Naive thymus-derived CD4-positive, alpha-beta T cell (primary cell): ENCODE measurements around the gene NAA25. TPM values are rescaled to one million over a fixed set of nuclear protein-coding genes. Genes with fewer than 3 reads are reported as not detected.

ENCODE experiments used
- ATAC-seq: fragments of 150-1000 bp; cut with Tn5 transposase; 2 replicates; pipeline ENCODE4 v1.10.0; 2021; ENCODE audit warnings: mild to moderate bottlenecking, moderate library complexity
- CTCF ChIA-PET: fragments of 350-600 bp; sonication (Branson Sonifier 250); formaldehyde crosslinking; loops from one replicate; lab custom pipeline; 2021; ENCODE audit warnings: antibody characterized with exemption; lab: Charles Lee
- POLR2A ChIA-PET: fragments of 350-600 bp; sonication (Branson Sonifier 250); formaldehyde crosslinking; loops from one replicate; lab custom pipeline; 2021; ENCODE audit warnings: antibody characterized with exemption, inconsistent platforms; lab: Charles Lee
- DNase-seq, 9 donors: peaks; one replicate each; pipeline versions ENCODE4 v3.0.0 to v3.0.0-alpha.2; 2020 to 2022; ENCODE audit warnings: mixed read lengths in 1 of 9
- H3K27ac ChIP-seq: one replicate; pipeline ENCODE4 v1.7.0; 2013; ENCODE audit warnings: mild to moderate bottlenecking, low read depth, low read length, moderate library complexity
- H3K27me3 ChIP-seq, 2 donors: one replicate each; pipeline ENCODE4 v1.7.0; 2013; ENCODE audit warnings: low read length in 2 of 2, mild to moderate bottlenecking in 2 of 2, moderate library complexity in 2 of 2; ENCODE audit not compliant: control insufficient read depth in 2 of 2, insufficient read depth in 2 of 2
- H3K36me3 ChIP-seq, 3 experiments: 1 replicate in 2 of 3; 2 replicates in 1 of 3; pipeline ENCODE4 v1.7.0; 2013; ENCODE audit warnings: low read length in 3 of 3, mild to moderate bottlenecking in 3 of 3, moderate library complexity in 1 of 3; ENCODE audit not compliant: insufficient read depth in 3 of 3, control insufficient read depth in 2 of 3
- H3K4me1 ChIP-seq, 2 donors: one replicate each; pipeline ENCODE4 v1.7.0; 2013; ENCODE audit warnings: low read length in 2 of 2, mild to moderate bottlenecking in 2 of 2, moderate library complexity in 1 of 2; ENCODE audit not compliant: control insufficient read depth in 2 of 2, insufficient read depth in 2 of 2
- H3K4me3 ChIP-seq: 2 replicates; pipeline ENCODE4 v1.7.0; 2013; ENCODE audit warnings: mild to moderate bottlenecking, low read length
- H3K9me3 ChIP-seq, 3 experiments: 1 replicate in 2 of 3; 2 replicates in 1 of 3; pipeline ENCODE4 v1.7.0; 2013; ENCODE audit warnings: low read length in 3 of 3; ENCODE audit not compliant: control insufficient read depth in 2 of 3
- H3K27ac Mint-ChIP-seq, 9 donors: one replicate each; pipeline ENCODE4 v1.8.0; 2020 to 2022; ENCODE audit warnings: mixed read lengths in 9 of 9, mild to moderate bottlenecking in 8 of 9, moderate library complexity in 5 of 9, inconsistent platforms in 2 of 9
- H3K27me3 Mint-ChIP-seq, 5 donors: one replicate each; pipeline ENCODE4 v1.8.0; 2021 to 2022; ENCODE audit warnings: mixed read lengths in 5 of 5, mild to moderate bottlenecking in 1 of 5
- H3K36me3 Mint-ChIP-seq, 5 donors: one replicate each; pipeline ENCODE4 v1.8.0; 2020 to 2022; ENCODE audit warnings: mixed read lengths in 5 of 5, mild to moderate bottlenecking in 3 of 5, inconsistent platforms in 1 of 5
- H3K4me1 Mint-ChIP-seq, 7 donors: one replicate each; pipeline ENCODE4 v1.8.0; 2020 to 2022; ENCODE audit warnings: mixed read lengths in 7 of 7, mild to moderate bottlenecking in 3 of 7, inconsistent platforms in 1 of 7
- H3K4me3 Mint-ChIP-seq, 10 donors: one replicate each; pipeline ENCODE4 v1.8.0; 2020 to 2022; ENCODE audit warnings: mild to moderate bottlenecking in 10 of 10, mixed read lengths in 10 of 10, moderate library complexity in 6 of 10, inconsistent platforms in 2 of 10
- H3K9me3 Mint-ChIP-seq, 11 donors: one replicate each; pipeline ENCODE4 v1.8.0; 2020 to 2022; ENCODE audit warnings: mixed read lengths in 11 of 11, mild to moderate bottlenecking in 4 of 11, inconsistent platforms in 1 of 11, moderate library complexity in 1 of 11
- intact Hi-C, 2 donors: fragments of 100-400 bp; cut with micrococcal nuclease; formaldehyde crosslinking; loops; one replicate each; pipeline ENCODE4 v1.15.1; 2023
- polyA plus RNA-seq, 2 donors: library from polyadenylated mRNA; unstranded; fragments of 300-500 nt; fragmentation: Illumina TruSeq; gene quantifications; one replicate each; pipeline ENCODE4 v1.2.3, GENCODE V29; 2021
- total RNA-seq, 6 experiments: library from RNA in 5 of 6; stranded (reverse) in 5 of 6; gene quantifications; 1 replicate in 5 of 6; 2 replicates in 1 of 6; pipeline ENCODE4 v1.2.3 and lab custom pipeline; 2021 to 2026

NAA25 gene
- total and polyA plus RNA-seq, 7 experiments from 2014 or later, result 9.8 to 43.0 (median 39.8) TPM

DNA sequence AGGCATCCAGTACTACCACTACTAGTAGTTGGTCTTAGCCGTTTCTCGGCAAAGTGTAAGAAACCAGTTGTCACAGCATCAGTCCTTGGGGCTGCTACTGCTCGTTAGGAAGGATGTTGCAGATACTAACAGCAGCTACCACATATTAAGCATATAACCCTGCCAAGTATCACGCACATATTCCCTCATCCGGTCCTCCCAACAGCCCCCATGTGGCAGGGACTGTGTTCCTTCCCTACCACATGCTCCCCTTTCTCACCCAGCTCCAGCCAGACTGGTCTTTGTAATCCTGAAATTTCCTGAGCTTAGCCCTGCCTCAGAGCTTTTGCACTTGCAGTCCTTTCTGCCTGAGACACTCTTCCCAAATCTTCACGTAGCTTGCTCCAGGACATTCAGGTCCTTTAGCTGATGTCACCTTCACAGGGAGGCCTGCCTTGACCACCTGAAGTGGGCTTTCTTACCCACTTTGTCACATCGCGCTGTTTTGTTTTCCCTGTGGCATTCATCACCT lies 87.6 kb downstream of the NAA25 start:
- intact Hi-C loops, result no loop called here
- POLR2A ChIA-PET, result interaction anchor here (0.6 to 2.9 kb wide), 5 partner anchors 8 to 117 kb away, joined by 3 to 10 read pairs (median 4); partner anchors contain the start of genes ERP29 and TMEM116
- peaks cover 0 to 32% of the 10 kb centered on the region in 2 donors for H3K4me1 ChIP-seq
- Mint-ChIP-seq H3K36me3 (peaks cover 8 to 30% (median 26%) of the 10 kb centered on the region in 5 donors), H3K4me3 (peak overlapping the region in 1 of 10 donors; percentile 18), H3K9me3 (peaks cover 0 to 4% (median 0%) of the 10 kb centered on the region in 11 donors), H3K27ac (peak overlapping the region in 5 of 9 donors; percentile 43 to 72 (median 72)), H3K4me1 (peaks cover 28 to 76% (median 58%) of the 10 kb centered on the region in 7 donors), H3K27me3 (no peaks in the 10 kb centered on the region)
- no peaks in the 10 kb centered on the region for H3K9me3 ChIP-seq
- CTCF ChIA-PET, result interaction anchor here (0.6 to 1.1 kb wide), 2 partner anchors 150 to 261 kb away, joined by 3 read pairs; no protein-coding TSS in a partner anchor
- ATAC-seq (no peak), DNase-seq (no peak)
- peaks cover 2 to 55% (median 15%) of the 10 kb centered on the region in 3 experiments for H3K36me3 ChIP-seq
- no peak overlapping the region for H3K4me3 ChIP-seq
- no peaks in the 10 kb centered on the region for H3K27me3 ChIP-seq
- no peak overlapping the region for H3K27ac ChIP-seq

DNA sequence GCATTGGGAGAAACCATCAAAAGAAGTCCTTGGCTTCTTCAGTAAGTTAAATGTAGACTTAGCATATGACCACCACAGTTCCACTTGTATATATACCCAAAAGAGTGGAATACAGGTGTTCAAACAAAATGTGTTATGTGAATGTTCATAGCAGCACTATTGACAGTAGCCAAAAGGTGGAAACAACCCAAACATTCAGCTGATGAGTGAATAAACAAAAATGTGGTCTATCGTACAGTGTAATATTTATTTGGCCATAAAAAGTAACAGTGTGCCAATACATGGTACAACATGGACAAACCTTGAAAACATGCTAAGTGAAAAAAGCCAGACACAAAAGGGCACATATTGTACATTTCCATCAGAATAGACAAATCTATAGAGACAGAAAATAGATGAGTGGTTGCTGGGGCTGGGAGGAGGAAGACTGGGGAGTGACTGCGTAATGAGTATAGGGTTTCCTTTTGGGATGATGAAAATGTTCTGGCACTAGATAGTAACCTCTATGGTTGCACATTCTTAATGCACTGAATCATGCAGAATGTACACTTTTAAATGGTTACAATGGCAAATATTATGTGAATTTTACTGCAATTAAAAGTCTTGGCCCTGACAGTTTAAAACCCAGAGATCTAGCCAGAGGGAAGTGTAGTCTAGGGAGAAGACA lies 89.9 kb downstream of the NAA25 start:
- Histone ChIP-seq H3K9me3 (no peaks in the 10 kb centered on the region), H3K36me3 (peaks cover 4 to 52% (median 17%) of the 10 kb centered on the region in 3 experiments), H3K27me3 (no peaks in the 10 kb centered on the region), H3K4me3 (no peak overlapping the region), H3K27ac (no peak overlapping the region), H3K4me1 (peaks cover 10 to 40% of the 10 kb centered on the region in 2 donors)
- Mint-ChIP-seq H3K27ac (peak overlapping the region in 8 of 9 donors; percentile 20 to 88 (median 74)), H3K4me1 (peaks cover 38 to 78% (median 62%) of the 10 kb centered on the region in 7 donors), H3K9me3 (peaks cover 0 to 8% (median 0%) of the 10 kb centered on the region in 11 donors), H3K4me3 (peak overlapping the region in 5 of 10 donors; percentile 7 to 48 (median 26)), H3K36me3 (peaks cover 10 to 34% (median 30%) of the 10 kb centered on the region in 5 donors), H3K27me3 (no peaks in the 10 kb centered on the region)
- DNase-seq (no peak), ATAC-seq (no peak)
- CTCF ChIA-PET, result no interaction called here
- POLR2A ChIA-PET, result interaction anchor here (1.2 to 1.3 kb wide), 3 partner anchors 16 to 23 kb away, joined by 3 to 5 read pairs (median 3); no protein-coding TSS in a partner anchor
- intact Hi-C loops, result loop anchor here in 1 of 2 donors (10.0 kb wide), 1 partner anchor 334 kb away; the partner anchor contains the start of genes ACAD10 and BRAP

DNA sequence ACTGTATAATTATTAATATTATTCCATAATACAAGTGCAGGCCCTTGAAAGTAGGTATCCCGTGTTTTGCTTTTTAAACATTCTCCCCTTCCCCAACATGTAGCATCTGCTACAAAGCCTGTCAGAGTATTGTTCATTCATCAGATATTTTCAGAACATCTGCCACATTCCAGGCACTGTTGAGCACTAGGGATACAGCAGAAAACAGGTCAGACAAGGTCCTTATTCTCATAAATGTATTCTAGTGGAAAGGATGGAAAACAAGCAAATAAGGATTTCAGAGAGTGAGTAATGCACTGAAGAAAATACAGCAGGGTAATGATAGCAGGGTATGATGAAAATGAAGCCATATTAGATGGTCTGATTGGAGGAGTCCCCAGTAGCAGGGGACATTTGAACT lies 91.5 kb downstream of the NAA25 start:
- Mint-ChIP-seq H3K4me1 (peaks cover 34 to 80% (median 59%) of the 10 kb centered on the region in 7 donors), H3K36me3 (peaks cover 10 to 32% (median 28%) of the 10 kb centered on the region in 5 donors), H3K27me3 (no peaks in the 10 kb centered on the region), H3K9me3 (peaks cover 0 to 8% (median under 1%) of the 10 kb centered on the region in 11 donors), H3K27ac (peak overlapping the region in 6 of 9 donors; percentile 61 to 88 (median 72)), H3K4me3 (peak overlapping the region in 4 of 10 donors; percentile 9 to 52 (median 20))
- peaks cover 4 to 45% (median 6%) of the 10 kb centered on the region in 3 experiments for H3K36me3 ChIP-seq
- no peak for DNase-seq
- H3K4me1 ChIP-seq, result peaks cover 10 to 40% of the 10 kb centered on the region in 2 donors
- intact Hi-C loops, result loop anchor here in 1 of 2 donors (10.0 kb wide), 1 partner anchor 332 kb away; the partner anchor contains the start of genes ACAD10 and BRAP
- H3K27ac ChIP-seq, result no peak overlapping the region
- ChIA-PET POLR2A (interaction anchor here (1.0 to 6.5 kb wide), 4 partner anchors 19 to 72 kb away, joined by 3 to 285 read pairs (median 30); no protein-coding TSS in a partner anchor), CTCF (interaction anchor here (1.6 kb wide), 1 partner anchor 72 kb away, joined by 9 read pairs; no protein-coding TSS in a partner anchor)
- no peaks in the 10 kb centered on the region for H3K9me3 ChIP-seq
- no peak overlapping the region for H3K4me3 ChIP-seq
- no peaks in the 10 kb centered on the region for H3K27me3 ChIP-seq
- ATAC-seq, result no peak

DNA sequence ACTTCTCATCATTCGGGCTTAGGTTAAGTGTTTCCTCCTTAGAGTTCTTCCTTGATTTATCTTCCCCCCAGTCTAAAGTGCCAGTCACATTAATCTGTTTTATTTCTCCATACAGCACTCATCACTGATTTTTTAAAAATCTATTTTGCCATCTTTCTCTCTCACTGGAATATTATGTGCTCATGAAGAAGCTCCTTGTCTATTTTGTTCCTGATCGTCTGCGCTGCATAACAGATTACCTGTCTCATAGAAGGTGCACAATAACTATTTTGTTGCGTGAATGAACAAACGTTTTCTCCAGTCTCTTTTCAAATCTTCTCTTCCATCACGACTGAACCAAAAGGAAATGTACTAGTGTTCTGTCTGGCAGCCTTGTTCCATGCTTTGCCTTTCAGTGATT lies 92.6 kb downstream of the NAA25 start:
- H3K27me3 ChIP-seq, result no peaks in the 10 kb centered on the region
- intact Hi-C loops, result loop anchor here in 1 of 2 donors (10.0 kb wide), 1 partner anchor 331 kb away; the partner anchor contains the start of genes ACAD10 and BRAP
- peak overlapping the region; percentile 5 for H3K27ac ChIP-seq

DNA sequence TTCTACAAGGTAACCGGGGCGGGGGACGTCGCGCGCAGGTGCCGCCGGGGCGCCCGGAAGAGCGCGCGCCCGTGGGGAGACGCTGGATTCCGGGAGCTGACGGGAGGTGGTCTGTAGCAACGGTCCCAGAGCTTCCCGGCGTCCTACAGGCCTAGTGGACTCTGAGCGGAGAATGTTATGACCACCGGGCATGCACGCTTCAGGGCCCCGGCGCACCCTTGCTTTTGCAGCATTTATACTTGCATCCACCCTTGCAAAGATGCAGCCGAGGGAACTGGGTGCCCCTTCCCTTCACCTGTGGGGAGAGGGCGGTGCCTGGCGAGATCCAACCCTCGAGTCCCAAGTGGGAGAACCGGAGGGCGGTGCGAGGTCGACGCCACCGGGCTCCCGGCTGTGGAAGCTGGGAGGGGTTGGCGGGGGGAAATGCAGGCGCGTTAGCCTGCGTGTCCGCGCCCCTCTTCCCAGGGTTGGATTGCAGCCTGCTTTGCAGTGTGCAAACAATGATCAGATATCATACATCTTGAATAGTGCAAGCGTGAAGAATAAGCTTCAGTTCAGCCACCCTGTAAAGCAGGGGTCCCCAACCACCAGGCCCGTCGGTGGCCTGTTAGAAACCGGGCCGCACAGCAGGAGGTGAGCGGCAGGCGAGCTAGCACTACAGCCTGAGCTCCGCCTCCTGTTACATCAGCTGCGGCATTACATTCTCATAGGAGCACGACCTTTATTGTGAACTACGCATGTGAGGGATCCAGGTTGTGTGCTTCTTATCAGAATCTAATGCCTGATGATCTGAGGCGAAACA lies 94.8 kb downstream of the NAA25 start:
- Histone ChIP-seq H3K9me3 (no peaks in the 10 kb centered on the region), H3K4me3 (peak overlapping the region; percentile 71), H3K36me3 (peaks cover 4 to 16% (median 6%) of the 10 kb centered on the region in 3 experiments), H3K27ac (peak overlapping the region; percentile 82), H3K4me1 (peaks cover 29 to 40% of the 10 kb centered on the region in 2 donors), H3K27me3 (no peaks in the 10 kb centered on the region)
- ATAC-seq (peak; percentile 47), DNase-seq (peak; percentile 32 to 82 (median 65))
- H3K27ac Mint-ChIP-seq, result peak overlapping the region; percentile 95 to 98 (median 97)
- ChIA-PET POLR2A (interaction anchor here (0.6 to 6.5 kb wide), 35 partner anchors 9 to 176 kb away, joined by 3 to 285 read pairs (median 4); partner anchors contain the start of genes MAPKAPK5, NAA25 and TRAFD1), CTCF (interaction anchor here (1.0 to 3.8 kb wide), 18 partner anchors 9 to 172 kb away, joined by 3 to 63 read pairs (median 4); partner anchors contain the start of genes MAPKAPK5 and NAA25)
- intact Hi-C loops, result loop anchor here (1.0 to 10.0 kb wide), 21 partner anchors 12 to 1208 kb away; partner anchors contain the start of genes HECTD4 (in 2 of the 2), NAA25 (in 2 of the 2), RPL6 (in 2 of the 2) and TRAFD1 (in 2 of the 2)
- no peaks in the 10 kb centered on the region for H3K27me3 Mint-ChIP-seq
- H3K4me3 Mint-ChIP-seq, result peak overlapping the region; percentile 86 to 97 (median 91)
- peaks cover 44 to 75% (median 59%) of the 10 kb centered on the region in 7 donors for H3K4me1 Mint-ChIP-seq
- H3K36me3 Mint-ChIP-seq, result peaks cover 14 to 41% (median 37%) of the 10 kb centered on the region in 5 donors
- peaks cover 0 to 10% (median 4%) of the 10 kb centered on the region in 11 donors for H3K9me3 Mint-ChIP-seq

More for the DNA sequence above, 92.6 kb downstream of the NAA25 start:
- Mint-ChIP-seq H3K4me1 (peaks cover 42 to 83% (median 67%) of the 10 kb centered on the region in 7 donors), H3K36me3 (peaks cover 10 to 39% (median 33%) of the 10 kb centered on the region in 5 donors), H3K27ac (peak overlapping the region; percentile 3 to 87 (median 76)), H3K4me3 (peak overlapping the region in 9 of 10 donors; percentile 30 to 78 (median 59)), H3K9me3 (peaks cover 0 to 10% (median 4%) of the 10 kb centered on the region in 11 donors), H3K27me3 (no peaks in the 10 kb centered on the region)
- CTCF ChIA-PET, result interaction anchor here (1.6 kb wide), 1 partner anchor 71 kb away, joined by 9 read pairs; no protein-coding TSS in a partner anchor
- Histone ChIP-seq H3K4me3 (no peak overlapping the region), H3K9me3 (no peaks in the 10 kb centered on the region), H3K36me3 (peaks cover 4 to 34% (median 6%) of the 10 kb centered on the region in 3 experiments), H3K4me1 (peaks cover 21 to 47% of the 10 kb centered on the region in 2 donors)
- ATAC-seq (no peak), DNase-seq (no peak)
- POLR2A ChIA-PET, result interaction anchor here (1.0 to 6.5 kb wide), 3 partner anchors 18 to 71 kb away, joined by 4 to 285 read pairs (median 57); no protein-coding TSS in a partner anchor
